HEK293T (cell line): Measurements from ENCODE around the gene CEND1.
"Not testable (repeated sequence)": the region's sequence is repeated elsewhere in the genome, so short reads cannot be mapped to it uniquely, and the experiment has no call there.

ENCODE experiments used
- CTCF ChIA-PET: fragments of 350-600 bp; formaldehyde crosslinking; extraction: SDS; loops from one replicate; lab custom pipeline; 2021; ENCODE audit warnings: antibody characterized with exemption, inconsistent platforms; lab: Yijun Ruan, JAX
- POLR2A ChIA-PET: fragments of 350-600 bp; formaldehyde crosslinking; extraction: SDS; loops from one replicate; lab custom pipeline; 2020; ENCODE audit warnings: antibody characterized with exemption, inconsistent platforms; lab: Yijun Ruan, JAX
- DNase-seq: peaks from one replicate; pipeline ENCODE4 v3.0.0; 2012; ENCODE audit warnings: mixed read lengths; ENCODE audit errors: extremely low spot score
- ARNT ChIP-seq: fragments of 450-650 bp; IDR thresholded peaks from 2 replicates; pipeline ENCODE4 v1.6.1; 2017; ENCODE audit warnings: mild to moderate bottlenecking
- BHLHE40 ChIP-seq: fragments of 450-650 bp; IDR thresholded peaks from 2 replicates; pipeline ENCODE4 v1.6.1; 2016; ENCODE audit warnings: mild to moderate bottlenecking, moderate library complexity, borderline replicate concordance
- CTBP1 ChIP-seq: fragments of 450-650 bp; IDR thresholded peaks from 2 replicates; pipeline ENCODE4 v1.6.1; 2016; ENCODE audit warnings: borderline replicate concordance
- ELF4 ChIP-seq: fragments of 450-650 bp; IDR thresholded peaks from 2 replicates; pipeline ENCODE4 v1.6.1; 2017; ENCODE audit warnings: antibody characterized with exemption
- FOXA1 ChIP-seq: fragments of 450-650 bp; IDR thresholded peaks from 2 replicates; pipeline ENCODE4 v1.6.1; 2016; ENCODE audit warnings: mild to moderate bottlenecking
- FOXK2 ChIP-seq: fragments of 450-650 bp; IDR thresholded peaks from 2 replicates; pipeline ENCODE4 v1.6.1; 2016; ENCODE audit warnings: mild to moderate bottlenecking
- FOXM1 ChIP-seq: fragments of 450-650 bp; IDR thresholded peaks from 2 replicates; pipeline ENCODE4 v1.6.1; 2017; ENCODE audit warnings: mild to moderate bottlenecking, borderline replicate concordance
- HDGF ChIP-seq: fragments of 450-650 bp; IDR thresholded peaks from 2 replicates; pipeline ENCODE4 v1.6.1; 2017; ENCODE audit warnings: antibody characterized with exemption, borderline replicate concordance
- L3MBTL2 ChIP-seq: fragments of 450-650 bp; conservative IDR thresholded peaks from 2 replicates; pipeline ENCODE4 v1.6.1; 2016; ENCODE audit warnings: mild to moderate bottlenecking
- LEF1 ChIP-seq: fragments of 450-650 bp; IDR thresholded peaks from 2 replicates; pipeline ENCODE4 v1.6.1; 2017; ENCODE audit warnings: mild to moderate bottlenecking, borderline replicate concordance
- NFRKB ChIP-seq: fragments of 450-650 bp; IDR thresholded peaks from 2 replicates; pipeline ENCODE4 v1.6.1; 2016; ENCODE audit warnings: mild to moderate bottlenecking, moderate library complexity
- SP1 ChIP-seq: fragments of 450-650 bp; IDR thresholded peaks from 2 replicates; pipeline ENCODE4 v1.6.1; 2017
- SUZ12 ChIP-seq: fragments of 450-650 bp; IDR thresholded peaks from 2 replicates; pipeline ENCODE4 v1.6.1; 2016; ENCODE audit warnings: mild to moderate bottlenecking
- TARDBP ChIP-seq: fragments of 450-650 bp; IDR thresholded peaks from 2 replicates; pipeline ENCODE4 v1.6.1; 2016
- ZNF384 ChIP-seq: fragments of 450-650 bp; IDR thresholded peaks from 2 replicates; pipeline ENCODE4 v1.6.1; 2016
- TF ChIP-seq, protein P1 (sequence below): fragments of 450-650 bp; IDR thresholded peaks from 2 replicates; pipeline ENCODE4 v1.6.1; 2016

CEND1 gene

GRCh38 chr11:737899-738298 is 52.0 kb downstream of the CEND1 start:
- DNase-seq, CTCF ChIA-PET, POLR2A ChIA-PET: not testable (repeated sequence)
- TF ChIP-seq, protein P1, sequence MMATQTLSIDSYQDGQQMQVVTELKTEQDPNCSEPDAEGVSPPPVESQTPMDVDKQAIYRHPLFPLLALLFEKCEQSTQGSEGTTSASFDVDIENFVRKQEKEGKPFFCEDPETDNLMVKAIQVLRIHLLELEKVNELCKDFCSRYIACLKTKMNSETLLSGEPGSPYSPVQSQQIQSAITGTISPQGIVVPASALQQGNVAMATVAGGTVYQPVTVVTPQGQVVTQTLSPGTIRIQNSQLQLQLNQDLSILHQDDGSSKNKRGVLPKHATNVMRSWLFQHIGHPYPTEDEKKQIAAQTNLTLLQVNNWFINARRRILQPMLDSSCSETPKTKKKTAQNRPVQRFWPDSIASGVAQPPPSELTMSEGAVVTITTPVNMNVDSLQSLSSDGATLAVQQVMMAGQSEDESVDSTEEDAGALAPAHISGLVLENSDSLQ = peak; percentile 82

DNA sequence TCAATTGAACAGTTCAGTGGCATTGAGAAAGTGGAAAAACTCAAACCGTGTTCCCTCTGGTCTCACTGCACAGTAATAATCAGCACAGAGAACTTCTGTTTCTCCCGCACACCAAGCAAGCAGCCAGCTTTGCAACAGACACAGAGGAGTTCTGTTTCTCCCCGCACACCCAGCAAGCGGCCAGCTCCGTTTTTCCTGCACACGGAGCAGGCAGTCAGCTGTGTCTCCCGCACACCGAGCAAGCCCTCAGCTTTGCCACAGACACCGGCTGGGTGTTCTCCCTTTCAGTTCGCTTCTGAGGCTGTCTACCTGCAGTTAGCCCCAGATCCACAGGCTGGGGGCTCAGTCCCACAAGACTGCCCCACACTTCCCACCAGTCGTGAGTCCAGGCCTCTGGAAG is 52.5 kb downstream of the CEND1 start:
- ChIA-PET POLR2A (no interaction called here), CTCF (no interaction called here)
- DNase-seq = no peak
- TF ChIP-seq HDGF = no peak
- TF ChIP-seq L3MBTL2 = no peak
- TF ChIP-seq FOXK2 = no peak
- no peak for TF ChIP-seq ARNT
- no peak for TF ChIP-seq SP1
- no peak for TF ChIP-seq BHLHE40
- TF ChIP-seq NFRKB = no peak
- TF ChIP-seq ELF4 = no peak
- TF ChIP-seq SUZ12 = no peak
- no peak for TF ChIP-seq CTBP1
- TF ChIP-seq TARDBP = no peak
- no peak for TF ChIP-seq LEF1
- TF ChIP-seq ZNF384 = no peak
- TF ChIP-seq FOXM1 = no peak
- TF ChIP-seq, protein P1 = no peak
- TF ChIP-seq FOXA1 = no peak
